ENCODE measurements around the gene ZFYVE16.

GRCh38 chr5:80370390-80370789 lies 37.5 kb upstream of the ZFYVE16 start:
- no peak for TF ChIP-seq CTCF (conservative IDR thresholded peaks at IDR 0.05; ENCODE audit: low read depth, low read length)
- TF ChIP-seq EZH2phosphoT487 (IDR thresholded peaks at IDR 0.05; ENCODE audit: borderline replicate concordance, low read length): no peak
- TF ChIP-seq EZH2 (IDR thresholded peaks at IDR 0.05; ENCODE audit: low read length, unreplicated experiment): no peak

All from PC-3 (cell line).